GM18870 (cell line): ENCODE results near the gene MEP1B.
"Not testable (repeated sequence)": the region's sequence is repeated elsewhere in the genome, so short reads cannot be mapped to it uniquely, and the experiment has no call there.

Experiments used
- ATAC-seq: cut with Tn5 transposase; IDR thresholded peaks from one replicate; pipeline ENCODE4 v1.9.1; 2021; ENCODE audit warnings: moderate library complexity; ENCODE audit not compliant: unreplicated experiment

MEP1B gene

DNA sequence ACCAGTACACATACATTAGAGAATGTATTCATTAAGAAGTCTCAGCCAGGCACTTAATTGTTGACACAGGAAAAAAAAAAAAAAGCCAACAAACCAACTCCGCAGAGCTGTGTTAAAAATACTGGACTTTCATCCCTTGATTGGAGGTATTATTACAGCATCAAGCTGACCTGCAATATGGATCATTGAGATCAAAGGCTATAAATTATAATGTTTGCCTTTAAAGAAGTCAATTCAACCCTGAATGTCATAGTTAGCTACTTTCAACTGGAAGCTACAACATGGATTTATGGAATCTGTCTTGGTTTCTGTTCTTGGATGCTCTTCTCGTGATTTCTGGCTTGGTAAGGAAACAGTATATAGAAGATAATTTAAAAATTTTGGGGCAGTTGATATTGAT, at the start of gene MEP1B:
Gene MEP1B (plus strand): TSS at position 250 of the 400 bp plus-strand sequence. CDS start 32 bp downstream, at position 282.
- ATAC-seq = no peak

DNA sequence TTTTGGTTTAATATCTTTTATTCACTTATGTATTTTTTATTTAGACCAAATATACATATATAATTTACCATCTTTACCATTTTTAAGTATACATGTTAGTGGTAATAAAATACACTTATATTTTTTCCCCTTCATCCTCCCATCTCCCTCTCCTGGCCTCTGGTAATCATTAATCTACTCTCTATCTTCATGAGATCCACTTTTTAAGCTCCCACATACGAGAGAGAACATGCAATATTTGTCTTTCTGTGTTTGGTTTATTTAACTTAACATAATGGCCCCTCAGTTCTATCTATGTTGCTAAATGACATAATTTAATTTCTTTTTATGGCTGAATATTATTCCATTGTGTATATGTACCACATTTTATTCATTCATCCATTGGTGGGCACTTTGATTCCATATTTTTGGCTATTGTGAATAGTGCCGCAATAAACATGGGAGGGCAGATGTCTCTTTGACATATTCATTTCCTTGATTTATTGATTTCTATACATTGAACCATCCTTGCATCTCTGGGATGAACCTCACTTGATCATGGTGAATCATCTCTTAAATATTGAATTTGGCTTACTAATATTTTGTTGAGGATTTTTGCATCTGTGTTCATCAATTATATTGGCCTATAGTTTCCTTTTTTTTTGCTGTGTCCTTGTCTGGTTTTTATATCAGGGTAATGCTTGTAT, 41.5 kb upstream of the MEP1B start:
- no peak for ATAC-seq

DNA sequence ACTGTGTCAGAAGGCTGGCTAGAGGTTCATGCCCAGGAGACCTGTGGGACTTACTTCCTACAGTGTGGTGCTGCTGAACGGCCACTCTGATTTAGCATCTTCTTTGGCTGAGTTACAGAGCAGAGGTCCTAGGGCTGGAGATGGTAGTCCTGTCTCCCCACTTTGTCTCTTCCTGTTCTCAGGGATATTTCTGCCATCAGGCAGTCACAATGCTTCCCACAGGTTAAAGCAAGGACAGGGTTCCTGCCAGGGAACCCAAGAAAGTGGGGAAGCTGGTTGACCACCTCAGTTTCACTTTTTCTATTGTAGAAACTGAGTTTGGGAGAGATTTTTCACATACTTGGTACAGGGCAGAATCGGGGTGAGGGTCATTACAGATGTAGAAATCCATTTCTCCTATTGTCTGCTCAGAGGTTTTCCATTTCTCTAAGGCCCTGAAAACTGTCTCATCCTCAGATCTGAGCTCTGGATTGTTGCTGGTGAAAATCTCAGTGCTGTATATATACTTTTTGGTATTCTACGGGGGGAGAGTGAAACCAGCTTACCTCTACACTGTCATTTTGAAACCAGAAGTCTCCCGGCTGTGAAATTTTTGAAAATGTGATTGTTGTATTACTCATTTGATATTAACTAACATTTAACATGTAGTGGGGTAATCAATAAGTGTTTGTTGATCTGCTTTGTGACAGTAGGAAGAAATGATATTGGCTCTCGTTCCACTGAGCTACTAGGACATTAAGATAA, 37.0 kb upstream of the MEP1B start:
- peak; percentile 87 for ATAC-seq

DNA sequence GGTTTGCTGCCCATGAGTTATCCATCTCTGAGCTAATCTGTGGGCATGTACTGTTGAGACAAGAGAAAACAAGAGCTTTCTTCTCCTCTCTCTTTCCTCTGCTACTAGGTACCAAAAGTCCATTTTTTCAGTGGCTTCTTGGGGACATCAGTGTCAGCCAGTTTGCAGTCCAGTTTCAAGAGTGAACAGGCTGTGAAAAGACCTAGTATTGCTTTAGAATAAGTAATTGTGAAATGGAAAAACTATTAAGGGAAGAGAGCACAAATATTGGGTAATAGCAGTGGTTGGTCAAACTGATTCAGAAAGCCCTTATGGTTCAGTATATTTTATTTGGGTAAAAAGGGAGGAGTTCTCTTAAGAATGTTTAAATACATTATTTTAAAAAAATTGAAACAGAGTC, 33.0 kb upstream of the MEP1B start:
- no peak for ATAC-seq

DNA sequence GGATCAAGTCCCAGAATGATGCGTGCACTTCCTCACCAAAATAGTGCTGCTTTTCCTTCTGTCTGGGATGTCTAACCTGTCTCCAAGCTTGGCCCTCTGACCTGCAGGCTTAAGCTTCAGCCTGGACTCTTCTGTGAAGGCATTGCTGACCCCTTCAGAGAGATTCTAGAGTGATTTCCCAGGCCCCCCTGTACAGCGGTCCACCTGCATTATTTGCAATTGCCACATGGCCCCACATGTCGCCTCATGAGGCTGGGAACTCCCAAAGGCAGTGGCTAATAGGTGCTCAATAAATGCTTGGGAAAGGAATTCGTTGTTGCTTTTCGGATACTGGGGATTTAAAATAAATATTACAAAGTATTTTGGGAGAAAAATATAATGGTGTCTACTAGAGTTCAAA, 32.3 kb upstream of the MEP1B start:
- no peak for ATAC-seq

DNA sequence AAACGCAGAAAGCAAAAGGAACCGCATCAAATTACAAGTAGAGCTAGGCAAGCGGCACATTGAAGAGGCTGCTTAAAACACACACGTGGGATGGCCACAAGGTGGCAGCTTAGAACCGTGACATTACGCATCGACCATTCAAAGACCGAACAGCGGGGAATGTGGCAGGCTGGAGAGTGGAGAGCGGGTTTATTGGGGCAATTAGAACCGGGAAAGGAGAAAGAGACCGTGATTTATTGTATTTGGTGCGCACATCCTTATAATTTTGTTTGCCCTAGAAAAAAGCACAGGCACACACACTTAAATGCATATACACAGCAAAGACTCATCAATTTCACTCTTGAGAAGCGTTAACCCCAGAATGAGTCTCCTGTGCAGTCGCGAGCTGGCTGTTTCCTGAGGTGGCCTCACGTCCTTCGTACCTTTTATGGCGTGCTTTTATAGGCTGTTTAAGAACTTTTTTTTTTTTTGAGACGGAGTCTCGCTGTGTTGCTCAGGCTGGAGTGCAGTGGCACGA, 31.7 kb upstream of the MEP1B start:
- peak; percentile 91 for ATAC-seq

DNA sequence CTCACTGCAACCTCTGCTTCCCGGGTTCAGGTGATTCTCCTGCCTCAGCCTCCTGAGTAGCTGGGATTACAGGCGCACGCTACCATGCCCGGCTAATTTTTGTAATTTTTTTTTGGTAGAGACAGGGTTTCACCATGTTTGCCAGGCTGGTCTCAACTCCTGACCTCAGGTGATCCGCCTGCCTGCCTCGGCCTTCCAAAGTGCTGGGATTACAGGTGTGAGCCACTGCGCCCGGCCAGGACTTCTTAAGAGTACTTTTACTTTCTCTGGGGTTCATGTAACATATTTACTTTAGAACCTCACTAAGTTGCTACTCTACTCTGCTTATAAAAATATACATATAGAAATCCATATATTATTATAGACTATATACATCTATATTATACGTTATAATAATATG, 31.2 kb upstream of the MEP1B start:
- ATAC-seq = not testable (repeated sequence)

DNA sequence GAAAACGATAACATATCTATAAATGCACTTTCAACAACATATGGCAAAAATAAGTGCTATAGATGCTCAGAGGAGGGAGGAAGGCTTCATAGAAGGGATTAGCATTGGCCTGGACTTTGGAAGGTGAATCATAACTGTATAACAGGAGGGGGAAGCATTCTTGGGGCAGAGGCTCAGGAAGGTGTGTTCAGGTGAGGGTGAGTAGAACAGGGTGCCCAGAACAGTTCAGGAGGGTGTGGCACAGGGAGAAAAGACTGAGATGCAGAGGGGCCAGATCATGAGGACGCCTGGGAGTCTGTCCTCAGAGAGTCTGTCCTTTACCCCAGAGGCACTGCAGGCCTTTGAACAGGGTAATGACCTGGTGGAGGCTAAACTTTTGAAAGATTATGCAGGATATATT, 29.3 kb upstream of the MEP1B start:
- no peak for ATAC-seq

DNA sequence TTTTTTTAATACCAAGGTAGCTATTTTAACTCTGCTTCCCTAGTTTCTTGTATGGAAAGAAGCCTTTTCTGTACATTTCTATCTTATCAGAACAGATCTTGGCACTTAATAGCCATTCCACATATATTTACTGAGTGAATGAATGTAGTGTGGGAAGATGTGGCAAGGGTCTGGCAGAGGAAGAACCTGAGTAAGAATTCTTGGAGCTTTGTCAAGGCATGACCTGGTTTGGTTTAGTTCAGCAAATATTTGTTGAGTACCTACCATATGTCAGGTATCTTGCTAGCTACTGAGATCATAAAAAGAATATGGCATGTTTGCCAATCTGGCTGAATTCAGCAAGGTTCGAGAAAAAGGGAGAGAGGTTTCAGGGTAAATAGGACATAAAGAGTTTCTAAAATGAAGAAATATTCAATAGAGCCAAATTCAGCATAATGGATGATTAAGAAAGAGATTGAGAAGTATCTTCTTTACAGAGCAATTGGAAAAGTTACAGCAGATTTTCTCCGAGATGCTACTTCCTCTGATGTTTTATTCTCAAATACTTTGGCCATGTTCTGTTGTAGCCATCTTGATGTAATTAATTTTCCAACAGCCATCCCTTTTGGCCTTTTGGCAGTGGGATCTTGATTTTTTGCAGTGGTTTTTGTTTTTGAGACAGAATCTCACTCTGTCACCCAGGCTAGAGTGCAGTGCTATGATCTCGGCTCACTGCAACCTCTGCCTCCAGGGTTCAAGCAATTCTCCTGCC, 21.7 kb upstream of the MEP1B start:
- ATAC-seq = no peak

DNA sequence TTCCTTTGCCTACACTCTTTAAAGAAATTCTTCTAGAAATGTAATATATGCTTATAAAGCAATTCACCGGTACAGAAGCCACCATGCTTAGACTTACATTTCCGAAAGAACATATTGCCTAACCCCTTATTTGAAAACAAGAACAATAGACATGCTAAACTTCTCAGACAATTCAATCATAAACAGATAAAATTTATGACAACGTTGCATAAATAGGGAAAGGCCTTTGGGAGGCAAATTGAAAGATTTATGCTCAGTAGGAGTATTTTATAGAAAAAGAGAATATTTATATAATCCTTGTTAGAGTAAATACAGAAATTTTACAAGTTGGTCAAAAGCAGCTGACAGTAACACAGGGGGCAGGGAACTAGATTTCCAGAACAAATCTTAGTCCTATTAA, 16.2 kb upstream of the MEP1B start:
- ATAC-seq = no peak

DNA sequence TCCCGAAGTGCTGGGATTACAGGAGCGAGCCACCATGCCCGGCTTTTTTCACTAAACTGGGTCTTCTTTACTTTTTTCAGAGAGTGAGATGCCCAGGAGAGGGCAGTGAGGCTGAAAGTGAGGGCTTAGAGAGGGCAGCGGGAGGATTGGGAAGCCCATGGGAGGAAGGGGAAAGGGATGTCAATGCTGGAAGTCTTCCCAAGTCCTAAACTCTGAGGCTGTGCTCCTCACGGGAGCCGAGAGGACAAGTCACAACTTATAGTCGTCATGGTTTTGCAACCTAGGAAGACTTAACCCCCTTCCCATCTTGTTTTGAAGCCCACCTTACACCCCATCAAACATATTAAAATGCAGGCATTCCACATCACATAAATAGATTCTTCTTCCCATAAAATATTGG, 15.1 kb upstream of the MEP1B start:
- no peak for ATAC-seq

DNA sequence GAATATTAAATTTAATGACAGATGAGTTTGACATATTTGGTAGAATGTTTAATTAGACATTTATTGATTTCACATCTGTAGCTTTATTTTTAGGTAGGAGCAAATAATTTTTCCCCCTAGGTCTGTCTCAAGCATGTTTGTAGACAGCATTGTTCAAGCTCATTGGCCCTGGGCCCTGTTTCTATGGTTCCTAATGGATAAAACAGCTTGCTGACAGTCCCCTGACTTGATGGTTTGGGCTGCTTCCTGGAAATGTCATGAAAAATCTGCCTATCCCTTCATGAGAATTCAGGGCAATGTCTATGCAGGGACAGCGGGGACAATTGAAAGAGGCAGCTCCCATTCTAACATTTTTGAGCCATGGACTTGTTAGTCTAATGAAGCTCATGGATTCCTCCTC, 14.6 kb upstream of the MEP1B start:
- no peak for ATAC-seq

DNA sequence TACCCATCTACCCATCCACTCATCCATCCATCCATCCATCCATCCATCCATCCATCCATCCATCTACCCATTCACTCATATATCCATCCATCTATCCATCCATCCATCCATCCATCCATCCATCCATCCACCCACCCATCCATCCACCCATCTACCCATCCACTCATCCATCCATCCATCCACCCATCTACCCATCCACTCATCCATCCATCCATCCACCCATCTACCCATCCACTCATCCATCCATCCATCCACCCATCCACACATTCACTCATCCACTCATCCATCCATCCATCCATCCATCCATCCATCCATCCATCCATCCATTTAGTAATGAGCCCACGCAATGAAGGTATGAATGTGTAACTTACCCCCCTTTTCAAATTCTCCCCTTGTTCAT, 13.1 kb upstream of the MEP1B start:
- not testable (repeated sequence) for ATAC-seq

DNA sequence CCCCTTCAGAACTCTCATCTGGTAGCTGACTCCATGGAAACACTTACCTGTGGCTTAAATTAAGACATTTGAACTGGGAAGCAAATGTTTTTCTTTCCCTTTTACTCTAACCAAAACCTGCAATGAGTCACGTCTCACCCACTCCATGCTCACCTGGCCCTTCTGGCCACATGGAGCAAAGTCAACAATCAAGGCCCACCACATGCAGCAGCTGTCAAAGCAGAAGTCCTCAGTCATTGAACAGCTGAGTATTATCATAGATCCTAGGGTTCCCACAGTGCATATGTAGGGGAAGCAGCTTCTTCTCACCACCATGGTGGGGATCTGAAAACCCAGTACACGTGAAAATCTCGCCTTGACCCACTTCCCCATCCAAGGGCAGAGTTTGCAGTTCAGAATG, 12.3 kb upstream of the MEP1B start:
- ATAC-seq = no peak

DNA sequence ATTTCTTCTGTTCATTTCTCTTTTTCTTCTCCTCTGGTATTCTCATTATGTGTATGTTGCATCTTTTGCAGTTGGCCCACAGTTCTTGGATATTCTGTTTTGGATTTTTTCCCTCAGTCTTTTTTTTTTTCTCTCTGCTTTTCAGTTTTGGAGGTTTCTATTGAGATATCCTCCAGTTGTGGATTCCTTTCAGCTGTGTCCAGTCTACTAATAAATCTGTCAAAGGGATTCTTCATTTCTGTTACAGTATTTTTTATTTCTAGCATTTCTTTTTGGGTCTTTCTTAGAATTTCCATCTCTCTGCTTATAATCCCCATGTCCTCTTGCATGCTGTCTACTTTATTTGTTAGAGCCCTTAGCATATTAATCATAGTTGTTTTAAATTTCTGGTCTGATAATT, 6.3 kb upstream of the MEP1B start:
- ATAC-seq = no peak

DNA sequence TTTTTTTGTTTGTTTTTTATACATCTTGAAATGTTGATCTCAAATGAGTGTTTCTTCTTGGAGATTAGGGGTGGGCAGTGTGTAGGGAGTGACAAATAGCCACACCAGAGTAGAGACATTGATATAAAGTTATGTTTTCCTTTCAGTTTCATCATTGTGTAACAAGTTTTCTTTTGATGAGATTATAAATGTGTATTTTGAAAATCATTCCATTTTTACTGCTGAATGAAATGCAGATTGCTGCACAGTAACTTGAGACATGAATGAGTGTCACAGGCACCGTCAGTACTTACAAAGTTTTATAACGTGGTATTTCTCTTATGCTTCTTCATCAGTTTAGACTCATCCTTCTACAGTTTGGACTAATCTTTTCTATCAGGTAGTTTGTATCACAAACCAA, 370 bp downstream of the MEP1B start:
- ATAC-seq = no peak

DNA sequence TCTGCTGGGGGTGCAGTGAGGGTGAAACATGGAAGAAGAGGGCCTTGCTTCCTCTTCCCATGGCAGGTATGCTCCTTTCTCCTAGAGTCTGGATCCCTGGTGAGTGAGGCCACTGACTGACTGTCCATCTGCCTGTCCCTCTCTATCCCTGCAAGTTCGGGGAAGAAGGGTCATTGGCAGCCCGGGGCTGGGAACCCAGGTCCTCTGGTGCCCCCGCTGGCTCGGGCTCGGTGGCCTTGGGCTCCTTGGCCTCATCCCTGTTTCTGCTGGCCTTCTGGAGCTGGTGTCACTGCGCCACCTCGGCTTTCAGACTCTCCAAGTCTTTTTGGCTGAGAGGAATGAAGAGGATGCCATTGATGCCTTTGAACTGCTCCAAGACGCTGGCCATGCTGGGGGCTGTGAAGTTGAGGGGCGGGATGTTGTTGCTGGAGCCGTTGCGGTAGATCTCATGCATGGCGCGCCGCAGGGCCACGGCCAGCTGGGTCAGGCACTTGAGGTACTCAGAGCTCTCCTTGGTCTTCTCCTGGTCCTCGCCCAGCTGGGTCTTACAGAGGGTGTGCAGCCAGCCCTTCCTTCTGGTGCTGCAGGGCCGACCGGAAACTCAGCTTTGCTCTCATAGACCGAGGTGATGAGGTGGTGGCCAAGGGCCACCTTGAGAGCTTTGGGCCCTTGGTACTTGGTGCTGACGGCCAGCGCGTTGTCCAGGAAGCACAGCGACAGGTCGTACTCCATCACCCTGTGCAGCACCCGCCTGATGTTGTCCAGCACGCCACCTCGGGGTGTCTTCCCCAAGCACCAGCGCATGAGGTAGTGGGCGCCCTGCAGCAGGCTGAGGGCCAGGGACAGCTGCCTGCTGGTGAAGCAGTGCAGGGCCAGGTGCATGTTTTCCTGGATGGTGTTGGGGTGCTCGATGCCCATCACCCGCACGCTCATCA, 6.3 kb downstream of the MEP1B start:
- no peak for ATAC-seq

DNA sequence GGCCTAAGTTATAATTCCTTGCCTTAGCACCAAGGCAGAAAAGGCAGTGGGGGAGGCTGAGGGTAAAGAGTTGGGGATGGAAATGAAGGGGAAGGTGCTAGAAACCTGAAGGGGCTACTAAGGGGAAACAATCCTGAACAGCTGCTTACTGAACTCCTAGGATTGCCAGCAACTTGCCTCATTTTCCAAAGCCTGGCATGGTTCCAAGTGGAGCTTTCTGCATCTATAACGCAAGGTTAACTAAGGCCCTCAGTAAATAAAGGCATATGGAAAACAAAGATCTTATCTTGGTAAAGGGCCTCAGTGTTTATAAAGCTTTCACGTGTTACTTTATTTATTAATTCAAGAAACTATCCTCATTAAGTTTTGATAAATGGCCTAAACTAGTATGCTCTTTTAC, 10.9 kb downstream of the MEP1B start:
- no peak for ATAC-seq

DNA sequence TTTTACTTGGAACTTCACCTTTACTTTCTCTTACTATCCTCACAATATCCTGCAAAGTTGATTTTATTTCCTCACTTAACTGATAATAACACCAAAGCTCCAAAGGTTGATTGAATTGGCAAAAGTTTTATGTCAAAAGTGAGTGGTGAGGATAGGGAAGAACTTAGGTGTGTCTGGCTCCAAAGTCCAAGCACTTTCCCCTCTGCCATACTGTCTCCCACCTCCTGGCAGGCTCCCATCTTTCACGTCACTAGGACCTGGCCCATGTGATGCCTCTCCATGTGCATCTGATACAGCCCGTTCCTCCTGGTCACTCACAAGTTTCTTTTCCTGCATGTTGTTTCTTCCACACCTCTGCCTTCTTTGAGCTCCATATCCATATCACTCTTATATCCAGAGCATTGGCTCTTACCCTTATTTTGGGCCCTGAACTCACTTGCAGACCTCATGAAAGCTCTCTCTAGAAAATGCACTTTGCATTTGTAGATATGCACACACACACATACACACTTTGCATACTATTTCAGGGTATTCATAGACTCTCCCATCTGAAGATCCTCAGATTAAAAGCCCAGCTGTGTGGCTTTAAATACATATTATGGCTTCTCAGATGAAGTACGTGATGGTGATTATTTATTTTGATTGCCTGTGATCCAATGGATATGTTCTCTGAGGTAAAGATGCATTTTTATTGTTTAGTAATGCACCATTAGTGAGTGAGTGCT, 12.3 kb downstream of the MEP1B start:
- ATAC-seq = no peak

DNA sequence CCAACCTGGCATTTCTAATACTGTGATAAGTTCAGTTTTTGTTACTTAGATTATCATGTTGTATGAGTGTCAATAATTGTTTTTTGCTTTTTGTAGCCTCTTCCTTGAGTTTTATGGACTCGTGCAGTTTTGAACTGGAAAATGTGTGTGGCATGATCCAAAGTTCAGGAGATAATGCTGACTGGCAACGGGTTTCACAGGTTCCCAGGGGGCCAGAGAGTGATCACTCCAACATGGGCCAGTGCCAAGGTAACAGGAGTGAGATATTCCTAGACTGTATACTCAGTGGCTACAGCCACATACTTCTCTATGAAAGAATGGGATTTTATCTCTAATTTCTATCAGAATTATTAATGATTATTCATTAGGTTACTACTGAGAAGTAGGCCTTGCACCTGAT, 18.2 kb downstream of the MEP1B start:
- ATAC-seq = no peak
